Activated CD4-positive, alpha-beta T cell treated with anti-CD3 and anti-CD28 coated beads for 4 hours (primary cell): ENCODE measurements around the gene CNTRL.
"Not testable (repeated sequence)": the region's sequence is repeated elsewhere in the genome, so short reads cannot be mapped to it uniquely, and the experiment has no call there.

Experiments
- DNase-seq, 2 donors: peaks; one replicate each; pipeline ENCODE4 v3.0.0-alpha.2; 2020

CNTRL gene

DNA sequence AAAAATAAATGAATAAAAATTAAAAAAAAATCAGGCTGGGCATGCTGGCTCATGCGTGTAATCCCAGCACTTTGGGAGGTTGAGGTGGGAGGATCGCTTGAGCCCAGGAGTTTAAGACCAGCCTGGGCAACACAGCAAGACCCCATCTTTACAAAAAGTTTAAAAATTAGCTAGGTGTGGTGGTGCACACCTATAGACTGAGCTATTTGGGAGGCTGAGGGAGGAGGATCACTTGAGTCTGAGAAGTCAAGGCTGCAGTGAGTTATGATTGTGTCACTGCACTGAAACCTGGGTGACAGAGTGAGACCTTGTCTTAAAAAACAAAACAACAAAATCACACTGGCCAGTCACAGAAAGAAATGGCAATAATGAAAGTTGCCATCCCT lies 3.4 kb upstream of the CNTRL start:
- DNase-seq, result no peak

DNA sequence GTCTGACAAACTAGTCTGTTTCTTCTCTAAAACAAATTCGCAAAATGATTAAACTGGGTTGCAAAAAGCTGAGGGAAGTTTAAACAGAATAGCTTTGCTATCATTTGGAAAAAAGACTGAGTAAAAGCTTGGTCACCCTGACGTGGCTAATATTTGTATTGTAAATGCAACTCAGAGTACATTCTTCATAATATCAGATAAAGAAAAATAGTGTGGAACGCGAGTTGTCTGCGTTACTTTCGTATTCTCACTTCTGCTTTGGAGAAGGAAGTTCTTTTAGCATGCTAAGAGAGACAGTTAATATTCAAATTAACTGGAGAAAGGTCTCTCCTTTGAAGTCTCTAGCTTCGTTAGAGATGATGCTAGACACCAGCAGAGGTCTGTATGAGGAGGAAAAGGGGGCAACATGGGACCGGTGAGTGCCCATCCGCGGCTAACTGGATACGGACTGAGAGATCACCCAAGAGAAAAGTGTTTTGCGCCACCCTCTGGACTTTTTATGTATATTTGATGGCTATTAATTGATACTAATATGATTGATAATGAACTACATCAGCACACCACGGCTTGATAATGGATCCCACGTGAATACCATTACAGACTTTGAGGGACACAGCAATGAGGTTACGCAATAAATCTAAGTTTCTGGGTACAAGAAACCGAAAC lies 2.9 kb upstream of the CNTRL start:
- peak; percentile 16 to 30 for DNase-seq

DNA sequence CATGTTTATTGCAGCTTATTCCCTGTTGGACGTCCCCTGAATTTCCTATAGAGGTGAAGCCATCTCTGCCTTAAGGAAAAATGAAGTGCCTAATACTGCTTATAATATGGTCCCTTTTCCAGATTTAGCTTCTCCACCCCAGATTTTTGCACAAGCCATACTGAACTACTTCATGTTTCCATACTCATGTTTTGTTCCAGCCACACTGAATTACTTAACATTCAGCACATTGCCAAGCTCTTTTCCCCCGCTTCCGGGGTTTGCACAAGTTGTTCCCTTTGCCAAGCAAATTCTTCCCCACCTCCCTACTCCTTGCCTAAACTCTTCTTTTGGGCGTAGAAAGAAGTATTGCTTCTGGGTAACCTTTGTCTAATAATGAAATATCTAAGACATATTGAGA lies 1.7 kb upstream of the CNTRL start:
- no peak for DNase-seq

DNA sequence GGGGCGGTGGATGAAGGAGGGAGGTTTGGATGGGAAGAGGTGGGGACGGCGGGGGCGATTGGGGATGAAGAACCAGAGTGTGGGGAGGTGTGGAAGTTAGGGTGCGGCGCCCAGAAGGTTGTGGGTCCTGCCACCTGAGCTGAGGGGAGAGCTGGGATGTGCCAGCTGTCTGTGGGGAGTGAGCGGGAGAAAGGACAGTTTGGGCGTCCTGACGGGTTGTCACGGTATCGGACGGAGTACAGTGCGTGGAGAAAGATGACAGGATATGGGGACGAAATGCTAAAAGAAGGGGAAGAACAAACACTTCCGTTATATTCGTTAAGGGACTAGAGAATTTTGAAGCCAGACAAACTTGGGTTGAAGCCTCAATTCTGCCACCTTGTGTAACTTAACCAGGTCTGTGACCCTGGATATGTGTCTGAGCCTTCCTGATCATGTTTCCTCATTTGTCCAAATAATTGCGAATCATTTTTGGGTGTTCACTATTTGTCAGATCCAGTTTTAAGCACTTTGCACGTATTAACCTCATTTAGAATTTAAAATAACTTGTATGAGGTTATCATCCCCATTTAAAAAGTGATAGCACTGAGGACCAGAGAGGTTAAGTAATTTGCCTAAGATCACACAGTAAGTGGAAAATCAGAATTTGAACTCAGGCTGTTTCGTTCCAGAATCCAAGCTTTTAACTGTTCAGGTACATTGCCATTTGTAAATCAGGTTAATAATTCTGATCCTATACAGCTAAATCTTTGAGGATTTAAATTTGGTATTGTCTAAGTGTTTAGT lies 689 bp downstream of the CNTRL start:
- DNase-seq, result peak in 1 of 2 donors; percentile 21

DNA sequence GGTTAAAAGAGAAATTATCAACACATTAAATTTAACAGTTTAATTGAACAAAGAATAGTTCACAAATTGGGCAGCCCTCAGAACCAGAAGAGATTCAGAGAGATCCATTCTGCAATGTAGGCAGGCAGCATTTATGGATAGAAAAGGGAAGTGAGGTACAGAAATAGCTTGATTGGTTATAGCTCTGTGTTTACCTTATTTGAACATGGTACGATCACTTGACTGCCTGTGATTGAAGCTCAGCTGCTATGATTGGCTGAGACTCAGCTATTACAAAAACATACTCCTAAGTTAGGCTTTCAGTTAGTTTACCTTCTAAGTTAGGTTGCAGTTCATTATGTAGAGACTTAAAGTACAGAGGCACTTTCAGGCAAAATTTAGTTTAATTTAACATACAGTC lies 7.3 kb downstream of the CNTRL start:
- no peak for DNase-seq

DNA sequence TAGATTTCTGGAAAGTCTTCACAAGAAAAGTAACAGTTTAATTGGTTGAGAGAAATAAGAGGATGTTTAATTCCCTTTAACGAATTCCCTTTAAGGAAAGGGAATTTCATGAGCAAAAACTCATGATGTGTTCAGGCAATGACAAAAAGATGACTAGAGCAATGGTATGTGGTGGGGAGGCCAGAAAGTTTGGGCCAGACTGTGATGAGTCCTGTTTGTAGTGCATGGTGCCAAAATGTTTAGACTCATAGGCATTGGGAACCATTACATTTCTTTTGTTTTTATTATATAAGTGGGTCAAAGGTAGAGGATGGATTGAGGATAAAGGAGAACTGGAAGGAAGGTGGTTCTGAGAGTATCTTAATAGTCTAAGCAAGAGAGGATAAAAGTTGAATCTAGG lies 10.9 kb downstream of the CNTRL start:
- no peak for DNase-seq

DNA sequence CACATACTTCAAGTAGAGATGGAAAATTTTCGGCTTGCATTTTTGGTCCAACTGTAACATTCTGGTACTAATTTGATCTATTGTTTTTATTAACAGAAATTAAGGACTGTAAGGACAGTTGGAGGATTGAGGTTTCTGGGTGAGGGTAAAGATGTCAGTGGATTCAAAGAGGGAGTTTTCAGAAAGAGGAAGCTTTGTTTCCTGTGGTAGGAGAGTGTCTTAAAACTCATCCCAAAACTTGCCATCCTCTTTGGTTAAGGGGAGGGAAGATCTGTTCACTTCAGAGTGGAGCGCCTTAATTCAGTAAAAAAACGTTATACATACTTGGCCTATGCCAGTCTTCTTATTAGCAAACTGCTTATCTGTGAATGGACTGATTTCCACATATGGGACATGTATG lies 13.8 kb downstream of the CNTRL start:
- DNase-seq, result no peak

DNA sequence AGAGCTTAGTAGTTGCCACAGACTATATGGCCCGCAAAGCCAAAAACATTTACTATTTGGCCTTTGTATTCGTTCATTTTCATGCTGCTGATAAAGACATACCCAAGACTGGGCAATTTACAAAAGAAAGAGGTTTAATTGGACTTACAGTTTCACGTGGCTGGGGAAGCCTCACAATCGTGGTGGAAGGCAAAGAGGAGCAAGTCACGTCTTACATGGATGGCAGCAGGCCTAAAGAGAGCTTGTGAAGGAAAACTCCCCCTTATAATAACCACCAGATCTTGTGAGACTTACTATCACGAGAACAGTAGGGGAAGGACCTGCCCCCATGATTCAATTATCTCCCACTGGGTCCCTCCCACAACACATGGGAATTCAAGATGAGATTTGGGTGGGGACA lies 16.0 kb downstream of the CNTRL start:
- not testable (repeated sequence) for DNase-seq

DNA sequence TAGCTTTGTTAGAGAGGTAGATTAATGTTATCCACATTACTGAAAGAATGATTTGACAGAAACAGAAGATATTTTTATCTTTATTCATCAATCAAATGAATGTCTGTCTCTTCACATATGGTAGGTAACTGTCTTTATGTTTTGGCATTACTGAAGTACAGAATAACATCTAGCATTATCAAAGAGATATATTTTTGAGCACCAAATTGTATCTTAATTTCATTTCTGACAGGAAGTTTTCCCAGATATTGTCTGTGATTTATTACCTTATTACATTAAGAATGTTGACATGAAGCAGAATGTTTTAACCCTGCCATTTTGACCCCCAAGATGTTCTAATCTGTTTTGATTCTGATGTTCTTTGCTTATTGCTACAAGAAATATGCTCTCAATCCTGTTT lies 20.3 kb downstream of the CNTRL start:
- no peak for DNase-seq

DNA sequence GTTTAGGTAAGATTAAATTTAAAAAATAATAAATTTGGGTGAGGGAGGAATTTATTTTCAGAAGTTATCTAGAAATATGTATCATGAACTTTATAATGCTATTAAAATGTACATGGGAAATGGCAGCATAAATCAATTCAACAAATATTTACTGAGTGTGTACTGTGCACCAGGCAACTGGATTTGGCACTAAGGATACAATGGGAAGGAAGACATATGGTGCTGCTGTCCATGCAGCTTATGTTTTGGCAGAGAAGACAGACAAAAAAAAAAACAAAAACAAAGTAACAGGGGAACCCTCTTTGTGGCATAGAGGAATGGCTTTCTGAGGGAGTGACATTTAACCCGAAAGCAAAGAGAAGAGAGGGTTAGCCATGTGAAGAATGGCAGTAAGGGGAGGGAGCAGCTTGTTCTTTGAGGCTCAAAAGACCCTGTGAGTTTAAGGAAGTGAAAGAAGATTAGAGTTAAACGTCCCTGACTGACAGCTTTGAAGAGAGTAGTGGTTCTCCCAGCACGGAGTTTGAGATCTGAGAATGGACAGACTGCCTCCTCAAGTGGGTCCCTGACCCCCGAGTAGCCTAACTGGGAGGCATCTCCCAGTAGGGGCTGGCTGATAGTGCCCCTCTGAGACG lies 23.9 kb downstream of the CNTRL start:
- DNase-seq, result no peak

DNA sequence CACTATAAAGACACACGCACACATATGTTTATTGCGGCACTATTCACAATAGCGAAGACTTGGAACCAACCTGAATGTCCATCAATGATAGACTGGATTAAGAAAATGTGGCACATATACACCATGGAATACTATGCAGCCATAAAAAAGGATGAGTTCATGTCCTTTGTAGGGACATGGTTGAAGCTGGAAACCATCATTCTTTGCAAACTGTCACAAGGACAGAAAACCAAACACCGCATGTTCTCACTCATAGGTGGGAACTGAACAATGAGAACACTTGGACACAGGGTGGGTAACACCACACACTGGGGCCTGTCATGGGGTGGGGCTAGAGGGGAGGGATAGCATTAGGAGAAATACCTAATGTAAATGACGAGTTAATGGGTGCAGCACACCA lies 29.3 kb downstream of the CNTRL start:
- DNase-seq, result not testable (repeated sequence)

DNA sequence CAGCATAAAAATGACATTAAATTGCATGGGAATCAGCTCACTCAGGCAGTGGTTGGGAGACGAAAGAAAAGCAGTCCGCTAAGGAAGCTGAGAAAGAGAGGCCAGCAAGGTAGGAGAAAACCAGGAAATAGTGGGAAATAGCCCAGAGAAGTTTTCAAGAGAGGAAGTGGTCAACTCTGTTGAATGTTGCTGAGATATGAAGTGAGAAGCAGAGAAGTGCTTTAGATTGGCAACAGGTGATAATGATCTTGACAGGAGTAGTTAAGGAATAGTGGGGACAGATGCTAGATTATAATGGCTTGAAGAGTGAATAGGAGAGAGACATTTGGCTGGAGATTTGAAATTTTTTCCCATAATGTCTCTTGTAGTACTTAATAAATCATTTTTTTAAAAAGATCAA lies 30.8 kb downstream of the CNTRL start:
- DNase-seq, result no peak

DNA sequence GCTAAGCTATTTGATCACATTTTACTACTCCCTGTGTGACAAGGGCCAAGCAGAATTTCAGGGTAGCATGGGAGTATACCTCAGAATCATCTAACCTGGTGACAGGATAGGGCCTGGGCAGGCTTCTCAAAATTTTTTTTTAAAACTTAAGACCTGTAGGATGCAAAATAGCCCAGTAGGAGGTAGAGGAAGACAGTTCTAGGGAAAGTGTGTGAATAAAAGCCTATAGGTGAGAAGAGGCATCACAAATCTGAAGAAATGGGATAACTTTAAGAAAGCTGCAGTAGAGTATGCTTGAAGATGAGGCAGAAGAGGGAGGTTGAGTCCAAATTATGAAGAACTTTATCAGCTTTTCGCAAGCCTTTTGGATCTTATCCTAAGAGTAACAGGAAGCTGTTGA lies 32.3 kb downstream of the CNTRL start:
- no peak for DNase-seq

DNA sequence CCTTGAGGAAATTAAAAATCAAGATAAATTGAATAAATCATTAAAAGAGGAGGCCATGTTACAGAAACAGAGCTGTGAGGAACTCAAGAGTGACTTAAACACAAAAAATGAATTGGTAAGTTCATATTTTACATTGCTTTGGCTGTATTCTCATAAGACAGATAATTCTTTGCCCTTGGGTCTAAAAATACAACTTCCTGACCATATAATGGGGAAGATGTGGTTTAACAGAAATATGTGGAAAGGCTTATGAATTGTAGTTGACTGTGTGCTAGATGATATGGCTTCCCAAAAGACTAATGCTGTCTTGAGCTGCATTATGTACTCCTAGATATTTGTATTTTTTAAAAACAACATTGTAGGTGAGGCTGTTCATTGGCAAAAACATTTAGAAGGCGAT lies 33.1 kb downstream of the CNTRL start:
- no peak for DNase-seq

DNA sequence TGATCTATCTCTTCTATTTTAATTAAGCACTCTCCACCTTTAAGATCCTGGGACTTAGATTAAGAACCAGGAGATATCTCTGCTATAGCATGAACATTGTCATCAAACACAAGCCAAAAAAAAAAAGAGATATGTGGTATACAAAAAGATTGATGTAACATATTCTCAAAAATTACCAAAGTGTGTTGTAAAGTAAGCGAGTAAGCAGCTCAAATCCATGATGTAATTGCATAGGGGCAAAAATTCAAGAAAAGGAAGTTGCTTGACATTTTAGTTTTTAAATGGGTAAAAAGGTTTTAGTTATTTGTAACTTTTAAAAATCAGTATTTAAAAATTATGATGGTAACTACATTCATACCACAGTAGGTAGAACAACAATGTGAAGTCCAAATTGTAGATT lies 40.7 kb downstream of the CNTRL start:
- DNase-seq, result no peak

DNA sequence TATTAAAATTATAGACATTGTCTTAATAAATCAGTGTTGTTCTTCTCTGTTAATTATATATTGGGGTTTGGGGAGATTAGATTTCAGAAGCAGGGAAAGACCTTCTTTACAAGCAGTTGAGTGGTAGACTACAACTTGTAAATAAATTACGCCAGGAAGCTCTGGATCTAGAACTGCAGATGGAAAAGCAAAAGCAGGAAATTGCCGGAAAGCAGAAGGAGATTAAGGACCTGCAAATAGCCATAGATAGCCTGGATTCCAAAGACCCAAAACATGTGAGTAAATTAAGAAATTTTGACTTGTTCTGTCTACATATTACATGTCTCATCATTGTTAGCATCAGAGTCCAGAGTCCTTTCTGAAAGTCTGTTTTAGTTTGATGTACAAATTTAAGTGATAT lies 43.5 kb downstream of the CNTRL start:
- no peak for DNase-seq

DNA sequence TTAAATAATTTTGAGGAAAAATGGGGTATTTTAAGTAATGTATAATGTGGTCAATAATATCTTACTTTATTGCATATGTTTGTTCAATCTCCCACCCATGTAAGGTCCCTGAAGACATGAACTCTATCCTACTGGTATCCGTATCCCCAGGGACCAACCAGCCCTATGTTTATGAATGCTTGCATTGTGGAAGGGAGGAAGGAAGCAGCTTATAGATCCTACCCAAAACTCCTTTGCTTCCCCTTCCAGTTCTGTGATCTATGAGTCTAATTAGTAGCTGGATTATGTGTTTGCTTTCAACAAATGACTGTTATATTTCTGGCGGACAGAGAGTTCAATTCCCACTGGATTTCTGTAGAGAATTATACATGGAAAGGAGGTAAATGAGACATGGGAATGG lies 45.6 kb downstream of the CNTRL start:
- no peak for DNase-seq

DNA sequence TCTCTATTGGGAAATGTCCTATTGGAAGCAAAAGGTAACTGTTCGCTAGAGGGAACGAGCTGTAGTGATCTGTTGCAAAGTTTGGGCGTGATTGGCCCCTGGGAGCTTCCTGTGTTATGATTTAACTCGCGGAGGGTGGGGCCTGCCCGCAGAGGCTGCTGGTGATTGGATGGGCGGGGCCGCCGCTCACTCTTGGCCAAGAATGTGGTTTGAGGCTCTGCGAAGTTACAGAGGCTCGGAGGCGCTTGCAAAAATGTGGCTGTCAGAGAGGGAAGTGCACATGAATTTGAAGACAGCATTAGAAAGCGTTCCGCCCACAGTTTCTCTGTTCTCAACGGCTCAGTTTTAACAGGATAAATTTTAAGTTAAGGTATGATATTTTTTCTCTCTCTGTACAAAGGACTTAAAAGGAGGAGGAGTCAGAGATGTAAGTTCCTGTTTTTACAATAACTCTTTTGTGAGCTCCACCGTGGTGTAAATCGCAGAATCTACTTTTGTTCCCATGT lies 46.9 kb downstream of the CNTRL start:
- DNase-seq, result peak; percentile 93 to 94

DNA sequence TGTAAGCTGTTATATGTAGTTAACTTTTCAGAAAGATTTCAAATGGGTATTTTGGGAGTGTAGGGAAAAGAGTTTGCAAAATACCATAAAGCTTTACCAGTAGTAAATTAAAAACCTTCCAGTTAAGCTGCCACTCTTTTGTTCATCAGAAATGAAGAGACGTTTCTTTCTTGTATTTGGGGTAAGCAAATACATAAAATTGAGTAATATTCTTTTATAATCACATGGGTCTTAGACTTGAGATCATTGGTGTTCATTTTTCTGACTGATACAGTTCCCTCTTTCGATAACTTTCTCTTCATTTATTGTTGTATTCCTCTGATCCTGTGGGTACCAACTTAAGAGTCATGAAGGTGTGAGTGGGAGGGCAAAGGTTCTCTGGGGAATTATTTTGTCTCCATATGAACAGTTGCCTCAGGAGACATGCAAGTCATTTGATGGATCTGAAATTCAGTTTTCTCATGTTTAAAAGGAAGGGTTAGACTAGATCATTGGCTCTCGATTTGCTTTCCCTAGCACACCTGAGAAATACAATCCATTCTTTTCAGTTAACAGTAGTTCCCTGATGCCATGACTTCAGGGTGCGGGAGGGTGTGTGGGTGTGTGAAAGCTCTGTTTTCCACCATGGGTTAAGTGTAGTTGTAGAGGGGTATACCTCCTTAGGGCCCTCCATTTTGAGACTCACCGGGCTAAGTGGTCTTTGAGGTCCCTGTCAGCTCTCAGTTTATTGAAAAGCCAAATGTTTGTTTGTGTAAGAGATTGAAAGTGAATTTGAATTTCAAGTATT lies 47.7 kb downstream of the CNTRL start:
- DNase-seq, result peak in 1 of 2 donors; percentile 8

DNA sequence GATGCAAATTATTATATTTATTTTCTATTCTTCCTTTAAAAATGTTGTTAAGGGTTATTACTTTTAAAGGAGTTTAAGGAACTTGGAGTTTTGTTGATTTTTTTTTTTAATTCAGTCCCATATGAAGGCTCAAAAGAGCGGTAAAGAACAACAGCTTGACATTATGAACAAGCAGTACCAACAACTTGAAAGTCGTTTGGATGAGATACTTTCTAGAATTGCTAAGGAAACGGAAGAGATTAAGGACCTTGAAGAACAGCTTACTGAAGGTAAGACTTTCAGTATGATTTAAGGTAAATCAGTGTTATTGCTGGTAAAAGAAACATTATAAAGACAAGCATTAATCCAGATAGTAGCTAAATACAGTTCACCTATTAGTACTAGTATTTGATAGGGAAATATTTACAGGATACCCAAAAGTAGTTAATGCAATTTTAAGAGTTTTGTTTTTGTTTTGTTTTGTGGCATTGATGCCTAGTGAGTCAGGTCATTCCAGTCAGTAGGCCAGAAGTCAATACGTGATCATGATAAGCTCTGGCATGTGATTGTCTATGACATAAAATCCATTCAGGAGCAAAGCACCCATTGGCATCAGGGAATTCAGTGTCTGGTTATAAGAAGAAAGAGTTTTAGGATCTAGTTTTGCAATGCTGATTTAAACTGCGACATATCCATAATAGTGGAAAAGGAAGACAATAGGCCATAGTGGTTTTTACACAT lies 49.2 kb downstream of the CNTRL start:
- DNase-seq, result no peak

DNA sequence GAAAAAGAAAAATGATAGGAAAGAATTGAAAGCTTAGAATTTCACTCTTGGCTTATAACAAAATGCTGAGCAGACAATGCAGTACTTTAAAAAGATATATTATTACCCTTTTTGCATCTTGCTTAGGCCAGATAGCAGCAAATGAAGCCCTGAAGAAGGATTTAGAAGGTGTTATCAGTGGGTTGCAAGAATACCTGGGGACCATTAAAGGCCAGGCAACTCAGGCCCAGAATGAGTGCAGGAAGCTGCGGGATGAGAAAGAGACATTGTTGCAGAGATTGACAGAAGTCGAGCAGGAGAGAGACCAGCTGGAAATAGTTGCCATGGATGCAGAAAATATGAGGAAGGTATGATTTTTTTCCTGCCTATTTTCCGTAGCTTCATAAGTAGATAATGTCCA lies 50.8 kb downstream of the CNTRL start:
- DNase-seq, result no peak

DNA sequence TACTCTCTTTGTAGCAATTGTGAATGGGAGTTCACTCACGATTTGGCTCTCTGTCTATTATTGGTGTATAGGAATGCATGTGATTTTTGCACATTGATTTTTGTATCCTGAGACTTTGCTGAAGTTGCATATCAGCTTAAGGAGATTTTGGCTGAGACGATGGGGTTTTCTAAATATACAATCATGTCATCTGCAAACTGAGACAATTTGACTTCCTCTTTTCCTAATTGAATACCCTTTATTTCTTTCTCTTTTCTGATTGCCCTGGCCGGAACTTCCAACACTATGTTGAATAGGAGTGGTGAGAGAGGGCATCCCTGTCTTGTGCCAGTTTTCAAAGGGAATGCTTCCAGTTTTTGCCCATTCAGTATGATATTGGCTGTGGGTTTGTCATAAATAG lies 54.6 kb downstream of the CNTRL start:
- not testable (repeated sequence) for DNase-seq
